Measurements from ENCODE around the gene MMP10. TPM values are rescaled to one million over a fixed set of nuclear protein-coding genes. Genes with fewer than 3 reads are reported as not detected.
"Not testable (repeated sequence)": the region's sequence is repeated elsewhere in the genome, so short reads cannot be mapped to it uniquely, and the experiment has no call there.

The MMP10 gene
- total RNA-seq, 1 donor from 2014 or later, result not detected

GRCh38 chr11:102749101-102749722 is 31.2 kb downstream of the MMP10 start:
- Mint-ChIP-seq H3K36me3 (ENCODE audit: insufficient read depth) (no peaks in the 10 kb centered on the region), H3K9me3 (ENCODE audit: low read depth) (peaks cover 19% of the 10 kb centered on the region), H3K27me3 (peaks cover 3% of the 10 kb centered on the region), H3K4me3 (ENCODE audit: low read depth) (no peak overlapping the region), H3K4me1 (ENCODE audit: low read depth) (no peaks in the 10 kb centered on the region), H3K27ac (no peak overlapping the region)
- no peak for DNase-seq (ENCODE audit: low spot score, unreplicated experiment)
- TF ChIP-seq CTCF (IDR thresholded peaks at IDR 0.05; ENCODE audit: unreplicated experiment), result no peak

- H3K9me3 Mint-ChIP-seq (ENCODE audit: low read depth), result peaks cover 19% of the 10 kb centered on the region
- not testable (repeated sequence) for H3K27me3 Mint-ChIP-seq; DNase-seq (ENCODE audit: low spot score, unreplicated experiment); H3K4me1 Mint-ChIP-seq (ENCODE audit: low read depth); H3K36me3 Mint-ChIP-seq (ENCODE audit: insufficient read depth)
- H3K4me3 Mint-ChIP-seq (ENCODE audit: low read depth), result peak overlapping the region; percentile 80
- H3K27ac Mint-ChIP-seq, result peak overlapping the region; percentile 98
These were observed 33.5 kb downstream of the MMP10 start for GRCh38 chr11:102746746-102747578.

GRCh38 chr11:102734650-102735049 is 45.8 kb downstream of the MMP10 start:
- Mint-ChIP-seq H3K27ac (no peak overlapping the region), H3K27me3 (peaks cover 2% of the 10 kb centered on the region), H3K4me3 (ENCODE audit: low read depth) (no peak overlapping the region), H3K36me3 (ENCODE audit: insufficient read depth) (no peaks in the 10 kb centered on the region), H3K4me1 (ENCODE audit: low read depth) (no peaks in the 10 kb centered on the region), H3K9me3 (ENCODE audit: low read depth) (peaks cover 14% of the 10 kb centered on the region)
- DNase-seq (ENCODE audit: low spot score, unreplicated experiment), result no peak
- no peak for TF ChIP-seq CTCF (IDR thresholded peaks at IDR 0.05; ENCODE audit: unreplicated experiment)

GRCh38 chr11:102733232-102733875 is 47.1 kb downstream of the MMP10 start:
- H3K4me3 Mint-ChIP-seq (ENCODE audit: low read depth), result no peak overlapping the region
- TF ChIP-seq CTCF (IDR thresholded peaks at IDR 0.05; ENCODE audit: unreplicated experiment), result peak; percentile 61
- no peaks in the 10 kb centered on the region for H3K36me3 Mint-ChIP-seq (ENCODE audit: insufficient read depth)
- peaks cover 6% of the 10 kb centered on the region for H3K9me3 Mint-ChIP-seq (ENCODE audit: low read depth)
- H3K27me3 Mint-ChIP-seq, result peaks cover 2% of the 10 kb centered on the region
- H3K27ac Mint-ChIP-seq, result no peak overlapping the region
- no peak for DNase-seq (ENCODE audit: low spot score, unreplicated experiment)
- no peaks in the 10 kb centered on the region for H3K4me1 Mint-ChIP-seq (ENCODE audit: low read depth)

GRCh38 chr11:102730944-102731343 is 49.5 kb downstream of the MMP10 start:
- not testable (repeated sequence) for H3K9me3 Mint-ChIP-seq (ENCODE audit: low read depth); H3K27ac Mint-ChIP-seq; H3K4me3 Mint-ChIP-seq (ENCODE audit: low read depth); H3K36me3 Mint-ChIP-seq (ENCODE audit: insufficient read depth); DNase-seq (ENCODE audit: low spot score, unreplicated experiment); H3K27me3 Mint-ChIP-seq; H3K4me1 Mint-ChIP-seq (ENCODE audit: low read depth)

Data from progenitor cell of endocrine pancreas (in vitro differentiated cells).